ENCODE data around the gene STUM. TPM values are rescaled to one million over a fixed set of nuclear protein-coding genes. Genes with fewer than 3 reads are reported as not detected.
A peak's percentile ranks its signal among the peaks of the same experiment; 100 is the strongest.

STUM gene
- total and polyA plus RNA-seq, 2 experiments from 2014 or later: 0.07 TPM; not detected in 1

- H3K4me3 ChIP-seq: no peak overlapping the region
- no peaks in the 10 kb centered on the region for H4K20me1 ChIP-seq (ENCODE audit: insufficient read depth, poor library complexity, severe bottlenecking)
- H3K36me3 ChIP-seq (replicated peaks; ENCODE audit: insufficient read depth, low read depth): no peaks in the 10 kb centered on the region
- no peaks in the 10 kb centered on the region for H3K79me2 ChIP-seq
- no peaks in the 10 kb centered on the region for H3K27me3 ChIP-seq
- TF ChIP-seq, protein P1, sequence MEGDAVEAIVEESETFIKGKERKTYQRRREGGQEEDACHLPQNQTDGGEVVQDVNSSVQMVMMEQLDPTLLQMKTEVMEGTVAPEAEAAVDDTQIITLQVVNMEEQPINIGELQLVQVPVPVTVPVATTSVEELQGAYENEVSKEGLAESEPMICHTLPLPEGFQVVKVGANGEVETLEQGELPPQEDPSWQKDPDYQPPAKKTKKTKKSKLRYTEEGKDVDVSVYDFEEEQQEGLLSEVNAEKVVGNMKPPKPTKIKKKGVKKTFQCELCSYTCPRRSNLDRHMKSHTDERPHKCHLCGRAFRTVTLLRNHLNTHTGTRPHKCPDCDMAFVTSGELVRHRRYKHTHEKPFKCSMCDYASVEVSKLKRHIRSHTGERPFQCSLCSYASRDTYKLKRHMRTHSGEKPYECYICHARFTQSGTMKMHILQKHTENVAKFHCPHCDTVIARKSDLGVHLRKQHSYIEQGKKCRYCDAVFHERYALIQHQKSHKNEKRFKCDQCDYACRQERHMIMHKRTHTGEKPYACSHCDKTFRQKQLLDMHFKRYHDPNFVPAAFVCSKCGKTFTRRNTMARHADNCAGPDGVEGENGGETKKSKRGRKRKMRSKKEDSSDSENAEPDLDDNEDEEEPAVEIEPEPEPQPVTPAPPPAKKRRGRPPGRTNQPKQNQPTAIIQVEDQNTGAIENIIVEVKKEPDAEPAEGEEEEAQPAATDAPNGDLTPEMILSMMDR (IDR thresholded peaks at IDR 0.05; ENCODE audit: poor library complexity): no peak
- TF ChIP-seq EZH2 (IDR thresholded peaks at IDR 0.05; ENCODE audit: borderline replicate concordance) (no peak), EZH2phosphoT487 (IDR thresholded peaks at IDR 0.05; ENCODE audit: low read depth, severe bottlenecking, unreplicated experiment) (no peak)
- H3K9me3 ChIP-seq (ENCODE audit: low read depth): no peaks in the 10 kb centered on the region
- WGBS (ENCODE audit: low lambda C conversion rate, missing lambda C conversion rate): 87% methylated on average over 18 of the region's 18 CpGs
- H3K4me2 ChIP-seq: no peak overlapping the region
- H3K27ac ChIP-seq: no peak overlapping the region
- H3K9me2 ChIP-seq (replicated peaks; ENCODE audit: insufficient read depth): no peaks in the 10 kb centered on the region
- no peak overlapping the region for H2AFZ ChIP-seq
- H3K4me1 ChIP-seq (ENCODE audit: insufficient read depth): peaks cover 5% of the 10 kb centered on the region
- DNase-seq (ENCODE audit: low spot score): peak; percentile 36
Observed at GRCh38 chr1:226646026-226646869, 97.7 kb downstream of the STUM start.

- no peaks in the 10 kb centered on the region for H3K36me3 ChIP-seq (replicated peaks; ENCODE audit: insufficient read depth, low read depth)
- no peaks in the 10 kb centered on the region for H3K79me2 ChIP-seq
- H3K4me3 ChIP-seq: no peak overlapping the region
- no peak for DNase-seq (ENCODE audit: low spot score)
- no peaks in the 10 kb centered on the region for H3K27me3 ChIP-seq
- no peak overlapping the region for H3K4me2 ChIP-seq
- no peak overlapping the region for H3K27ac ChIP-seq
- WGBS (ENCODE audit: low lambda C conversion rate, missing lambda C conversion rate): 94% methylated on average over 16 of the region's 16 CpGs
- TF ChIP-seq EZH2 (IDR thresholded peaks at IDR 0.05; ENCODE audit: borderline replicate concordance) (no peak), EZH2phosphoT487 (IDR thresholded peaks at IDR 0.05; ENCODE audit: low read depth, severe bottlenecking, unreplicated experiment) (no peak)
- TF ChIP-seq, protein P1 (IDR thresholded peaks at IDR 0.05; ENCODE audit: poor library complexity): no peak
- no peaks in the 10 kb centered on the region for H4K20me1 ChIP-seq (ENCODE audit: insufficient read depth, poor library complexity, severe bottlenecking)
- H3K9me3 ChIP-seq (ENCODE audit: low read depth): no peaks in the 10 kb centered on the region
- H2AFZ ChIP-seq: no peak overlapping the region
- H3K4me1 ChIP-seq (ENCODE audit: insufficient read depth): peaks cover 5% of the 10 kb centered on the region
- no peaks in the 10 kb centered on the region for H3K9me2 ChIP-seq (replicated peaks; ENCODE audit: insufficient read depth)
Observed at GRCh38 chr1:226646870-226647449, 98.4 kb downstream of the STUM start.

GRCh38 chr1:226647719-226648118, 99.2 kb downstream of the STUM start:
- DNase-seq (ENCODE audit: low spot score): no peak
- no peaks in the 10 kb centered on the region for H3K27me3 ChIP-seq
- TF ChIP-seq, protein P1 (IDR thresholded peaks at IDR 0.05; ENCODE audit: poor library complexity): no peak
- TF ChIP-seq EZH2 (IDR thresholded peaks at IDR 0.05; ENCODE audit: borderline replicate concordance): no peak
- TF ChIP-seq EZH2phosphoT487 (IDR thresholded peaks at IDR 0.05; ENCODE audit: low read depth, severe bottlenecking, unreplicated experiment): no peak
- no peak overlapping the region for H3K27ac ChIP-seq
- no peaks in the 10 kb centered on the region for H3K9me2 ChIP-seq (replicated peaks; ENCODE audit: insufficient read depth)
- no peak overlapping the region for H2AFZ ChIP-seq
- peaks cover 5% of the 10 kb centered on the region for H3K4me1 ChIP-seq (ENCODE audit: insufficient read depth)
- H3K4me2 ChIP-seq: no peak overlapping the region
- no peaks in the 10 kb centered on the region for H3K36me3 ChIP-seq (replicated peaks; ENCODE audit: insufficient read depth, low read depth)
- no peaks in the 10 kb centered on the region for H4K20me1 ChIP-seq (ENCODE audit: insufficient read depth, poor library complexity, severe bottlenecking)
- H3K79me2 ChIP-seq: no peaks in the 10 kb centered on the region
- no peak overlapping the region for H3K4me3 ChIP-seq
- H3K9me3 ChIP-seq (ENCODE audit: low read depth): no peaks in the 10 kb centered on the region
- 95% methylated on average over 8 of the region's 8 CpGs for WGBS (ENCODE audit: low lambda C conversion rate, missing lambda C conversion rate)
